ENCODE measurements around the gene TICAM2.

TICAM2 gene

GRCh38 chr5:115586525-115587146 lies 15.6 kb downstream of the TICAM2 start:
- H3K4me3 ChIP-seq (ENCODE audit: low read length in 2 of 2), result no peak overlapping the region
- H3K36me3 ChIP-seq (ENCODE audit: control insufficient read depth in 2 of 2, insufficient read depth in 2 of 2, low read length in 2 of 2), result no peaks in the 10 kb centered on the region
- no peak overlapping the region for H3K9ac ChIP-seq (ENCODE audit: low read length in 2 of 2)
- no peaks in the 10 kb centered on the region for H3K9me3 ChIP-seq (ENCODE audit: control insufficient read depth in 2 of 2, low read length in 2 of 2)
- no peak overlapping the region for H3K27ac ChIP-seq (ENCODE audit: low read length)
- no peaks in the 10 kb centered on the region for H3K4me1 ChIP-seq (ENCODE audit: control insufficient read depth, insufficient read depth, low read length)
- H3K27me3 ChIP-seq (ENCODE audit: control insufficient read depth in 1 of 2, insufficient read depth in 2 of 2, low read length in 2 of 2), result no peaks in the 10 kb centered on the region

GRCh38 chr5:115585265-115585664 lies 17.0 kb downstream of the TICAM2 start:
- no peaks in the 10 kb centered on the region for H3K4me1 ChIP-seq (ENCODE audit: control insufficient read depth, insufficient read depth, low read length)
- no peaks in the 10 kb centered on the region for H3K9me3 ChIP-seq (ENCODE audit: control insufficient read depth in 2 of 2, low read length in 2 of 2)
- no peak overlapping the region for H3K27ac ChIP-seq (ENCODE audit: low read length)
- no peaks in the 10 kb centered on the region for H3K36me3 ChIP-seq (ENCODE audit: control insufficient read depth in 2 of 2, insufficient read depth in 2 of 2, low read length in 2 of 2)
- H3K9ac ChIP-seq (ENCODE audit: low read length in 2 of 2), result no peak overlapping the region
- no peak overlapping the region for H3K4me3 ChIP-seq (ENCODE audit: low read length in 2 of 2)
- no peaks in the 10 kb centered on the region for H3K27me3 ChIP-seq (ENCODE audit: control insufficient read depth in 1 of 2, insufficient read depth in 2 of 2, low read length in 2 of 2)

GRCh38 chr5:115584501-115584900 lies 17.8 kb downstream of the TICAM2 start:
- Histone ChIP-seq H3K9ac (ENCODE audit: low read length in 2 of 2) (no peak overlapping the region), H3K4me1 (ENCODE audit: control insufficient read depth, insufficient read depth, low read length) (no peaks in the 10 kb centered on the region), H3K27me3 (ENCODE audit: control insufficient read depth in 1 of 2, insufficient read depth in 2 of 2, low read length in 2 of 2) (no peaks in the 10 kb centered on the region), H3K4me3 (ENCODE audit: low read length in 2 of 2) (no peak overlapping the region), H3K36me3 (ENCODE audit: control insufficient read depth in 2 of 2, insufficient read depth in 2 of 2, low read length in 2 of 2) (peaks cover 0 to 3% of the 10 kb centered on the region in 2 donors), H3K27ac (ENCODE audit: low read length) (no peak overlapping the region), H3K9me3 (ENCODE audit: control insufficient read depth in 2 of 2, low read length in 2 of 2) (no peaks in the 10 kb centered on the region)

- H3K4me1 ChIP-seq (ENCODE audit: control insufficient read depth, insufficient read depth, low read length), result no peaks in the 10 kb centered on the region
- no peaks in the 10 kb centered on the region for H3K9me3 ChIP-seq (ENCODE audit: control insufficient read depth in 2 of 2, low read length in 2 of 2)
- no peak overlapping the region for H3K9ac ChIP-seq (ENCODE audit: low read length in 2 of 2)
- H3K27ac ChIP-seq (ENCODE audit: low read length), result no peak overlapping the region
- no peaks in the 10 kb centered on the region for H3K27me3 ChIP-seq (ENCODE audit: control insufficient read depth in 1 of 2, insufficient read depth in 2 of 2, low read length in 2 of 2)
- H3K36me3 ChIP-seq (ENCODE audit: control insufficient read depth in 2 of 2, insufficient read depth in 2 of 2, low read length in 2 of 2), result peaks cover 0 to 4% of the 10 kb centered on the region in 2 donors
- H3K4me3 ChIP-seq (ENCODE audit: low read length in 2 of 2), result no peak overlapping the region
These were observed 18.8 kb downstream of the TICAM2 start for GRCh38 chr5:115583474-115583873.

- no peaks in the 10 kb centered on the region for H3K4me1 ChIP-seq (ENCODE audit: control insufficient read depth, insufficient read depth, low read length)
- no peaks in the 10 kb centered on the region for H3K27me3 ChIP-seq (ENCODE audit: control insufficient read depth in 1 of 2, insufficient read depth in 2 of 2, low read length in 2 of 2)
- no peaks in the 10 kb centered on the region for H3K9me3 ChIP-seq (ENCODE audit: control insufficient read depth in 2 of 2, low read length in 2 of 2)
- H3K36me3 ChIP-seq (ENCODE audit: control insufficient read depth in 2 of 2, insufficient read depth in 2 of 2, low read length in 2 of 2), result peaks cover 0 to 4% of the 10 kb centered on the region in 2 donors
- H3K9ac ChIP-seq (ENCODE audit: low read length in 2 of 2), result no peak overlapping the region
- H3K4me3 ChIP-seq (ENCODE audit: low read length in 2 of 2), result no peak overlapping the region
- no peak overlapping the region for H3K27ac ChIP-seq (ENCODE audit: low read length)
These were observed 21.3 kb downstream of the TICAM2 start for GRCh38 chr5:115580941-115581340.

GRCh38 chr5:115579747-115580173 lies 22.5 kb downstream of the TICAM2 start:
- Histone ChIP-seq H3K4me1 (ENCODE audit: control insufficient read depth, insufficient read depth, low read length) (no peaks in the 10 kb centered on the region), H3K4me3 (ENCODE audit: low read length in 2 of 2) (no peak overlapping the region), H3K36me3 (ENCODE audit: control insufficient read depth in 2 of 2, insufficient read depth in 2 of 2, low read length in 2 of 2) (peaks cover 0 to 4% of the 10 kb centered on the region in 2 donors), H3K9me3 (ENCODE audit: control insufficient read depth in 2 of 2, low read length in 2 of 2) (no peaks in the 10 kb centered on the region), H3K27ac (ENCODE audit: low read length) (no peak overlapping the region), H3K9ac (ENCODE audit: low read length in 2 of 2) (no peak overlapping the region), H3K27me3 (ENCODE audit: control insufficient read depth in 1 of 2, insufficient read depth in 2 of 2, low read length in 2 of 2) (no peaks in the 10 kb centered on the region)

GRCh38 chr5:115579216-115579615 lies 23.1 kb downstream of the TICAM2 start:
- Histone ChIP-seq H3K36me3 (ENCODE audit: control insufficient read depth in 2 of 2, insufficient read depth in 2 of 2, low read length in 2 of 2) (peaks cover 0 to 4% of the 10 kb centered on the region in 2 donors), H3K4me1 (ENCODE audit: control insufficient read depth, insufficient read depth, low read length) (no peaks in the 10 kb centered on the region), H3K4me3 (ENCODE audit: low read length in 2 of 2) (no peak overlapping the region), H3K9ac (ENCODE audit: low read length in 2 of 2) (no peak overlapping the region), H3K27me3 (ENCODE audit: control insufficient read depth in 1 of 2, insufficient read depth in 2 of 2, low read length in 2 of 2) (no peaks in the 10 kb centered on the region), H3K27ac (ENCODE audit: low read length) (no peak overlapping the region), H3K9me3 (ENCODE audit: control insufficient read depth in 2 of 2, low read length in 2 of 2) (no peaks in the 10 kb centered on the region)

- Histone ChIP-seq H3K36me3 (ENCODE audit: control insufficient read depth in 2 of 2, insufficient read depth in 2 of 2, low read length in 2 of 2) (peaks cover 0 to 4% of the 10 kb centered on the region in 2 donors), H3K4me3 (ENCODE audit: low read length in 2 of 2) (no peak overlapping the region), H3K4me1 (ENCODE audit: control insufficient read depth, insufficient read depth, low read length) (no peaks in the 10 kb centered on the region), H3K9me3 (ENCODE audit: control insufficient read depth in 2 of 2, low read length in 2 of 2) (no peaks in the 10 kb centered on the region), H3K9ac (ENCODE audit: low read length in 2 of 2) (no peak overlapping the region), H3K27me3 (ENCODE audit: control insufficient read depth in 1 of 2, insufficient read depth in 2 of 2, low read length in 2 of 2) (no peaks in the 10 kb centered on the region), H3K27ac (ENCODE audit: low read length) (no peak overlapping the region)
These were observed 23.6 kb downstream of the TICAM2 start for GRCh38 chr5:115578657-115579056.

- Histone ChIP-seq H3K27ac (ENCODE audit: low read length) (no peak overlapping the region), H3K27me3 (ENCODE audit: control insufficient read depth in 1 of 2, insufficient read depth in 2 of 2, low read length in 2 of 2) (no peaks in the 10 kb centered on the region), H3K9me3 (ENCODE audit: control insufficient read depth in 2 of 2, low read length in 2 of 2) (no peaks in the 10 kb centered on the region), H3K9ac (ENCODE audit: low read length in 2 of 2) (no peak overlapping the region), H3K36me3 (ENCODE audit: control insufficient read depth in 2 of 2, insufficient read depth in 2 of 2, low read length in 2 of 2) (peaks cover 0 to 4% of the 10 kb centered on the region in 2 donors), H3K4me1 (ENCODE audit: control insufficient read depth, insufficient read depth, low read length) (no peaks in the 10 kb centered on the region), H3K4me3 (ENCODE audit: low read length in 2 of 2) (no peak overlapping the region)
These were observed 24.5 kb downstream of the TICAM2 start for GRCh38 chr5:115577741-115578140.

GRCh38 chr5:115577329-115577728 lies 24.9 kb downstream of the TICAM2 start:
- H3K4me1 ChIP-seq (ENCODE audit: control insufficient read depth, insufficient read depth, low read length), result no peaks in the 10 kb centered on the region
- H3K36me3 ChIP-seq (ENCODE audit: control insufficient read depth in 2 of 2, insufficient read depth in 2 of 2, low read length in 2 of 2), result peaks cover 0 to 4% of the 10 kb centered on the region in 2 donors
- H3K9me3 ChIP-seq (ENCODE audit: control insufficient read depth in 2 of 2, low read length in 2 of 2), result no peaks in the 10 kb centered on the region
- no peaks in the 10 kb centered on the region for H3K27me3 ChIP-seq (ENCODE audit: control insufficient read depth in 1 of 2, insufficient read depth in 2 of 2, low read length in 2 of 2)
- H3K27ac ChIP-seq (ENCODE audit: low read length), result no peak overlapping the region
- no peak overlapping the region for H3K9ac ChIP-seq (ENCODE audit: low read length in 2 of 2)
- no peak overlapping the region for H3K4me3 ChIP-seq (ENCODE audit: low read length in 2 of 2)

- no peaks in the 10 kb centered on the region for H3K4me1 ChIP-seq (ENCODE audit: control insufficient read depth, insufficient read depth, low read length)
- no peak overlapping the region for H3K4me3 ChIP-seq (ENCODE audit: low read length in 2 of 2)
- H3K36me3 ChIP-seq (ENCODE audit: control insufficient read depth in 2 of 2, insufficient read depth in 2 of 2, low read length in 2 of 2), result peaks cover 0 to 4% of the 10 kb centered on the region in 2 donors
- no peaks in the 10 kb centered on the region for H3K27me3 ChIP-seq (ENCODE audit: control insufficient read depth in 1 of 2, insufficient read depth in 2 of 2, low read length in 2 of 2)
- no peak overlapping the region for H3K9ac ChIP-seq (ENCODE audit: low read length in 2 of 2)
- no peaks in the 10 kb centered on the region for H3K9me3 ChIP-seq (ENCODE audit: control insufficient read depth in 2 of 2, low read length in 2 of 2)
- H3K27ac ChIP-seq (ENCODE audit: low read length), result no peak overlapping the region
These were observed 26.9 kb downstream of the TICAM2 start for GRCh38 chr5:115575167-115576070.

All from stomach smooth muscle (tissue), 2 donors.